Left hindlimb (tissue), 1 donor: ENCODE results near the gene ZCCHC7.
"Not testable (repeated sequence)": the region's sequence is repeated elsewhere in the genome, so short reads cannot be mapped to it uniquely, and the experiment has no call there.

ENCODE experiments used
- DNase-seq: peaks from one replicate; pipeline ENCODE4 v3.0.0-alpha.2; 2018

ZCCHC7 gene

DNA sequence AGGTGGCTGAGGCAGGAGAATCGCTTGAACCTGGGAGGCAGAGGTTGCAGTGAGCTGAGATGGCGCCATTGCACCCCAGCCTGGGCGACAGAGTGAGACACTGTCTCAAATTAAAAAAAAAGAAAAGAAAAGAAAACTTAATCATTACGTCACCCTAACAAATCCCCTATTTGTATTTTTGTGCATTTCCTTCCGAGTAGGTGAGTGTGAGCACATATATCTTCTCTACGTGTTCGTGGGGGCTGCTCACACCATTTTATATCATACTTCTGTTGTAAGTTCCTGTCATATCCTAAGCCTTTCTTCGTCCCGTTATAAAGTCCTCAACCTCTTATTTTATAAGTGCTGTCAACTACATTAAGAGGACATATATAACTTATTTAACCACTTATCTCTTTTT, 260.2 kb downstream of the ZCCHC7 start:
- no peak for DNase-seq

DNA sequence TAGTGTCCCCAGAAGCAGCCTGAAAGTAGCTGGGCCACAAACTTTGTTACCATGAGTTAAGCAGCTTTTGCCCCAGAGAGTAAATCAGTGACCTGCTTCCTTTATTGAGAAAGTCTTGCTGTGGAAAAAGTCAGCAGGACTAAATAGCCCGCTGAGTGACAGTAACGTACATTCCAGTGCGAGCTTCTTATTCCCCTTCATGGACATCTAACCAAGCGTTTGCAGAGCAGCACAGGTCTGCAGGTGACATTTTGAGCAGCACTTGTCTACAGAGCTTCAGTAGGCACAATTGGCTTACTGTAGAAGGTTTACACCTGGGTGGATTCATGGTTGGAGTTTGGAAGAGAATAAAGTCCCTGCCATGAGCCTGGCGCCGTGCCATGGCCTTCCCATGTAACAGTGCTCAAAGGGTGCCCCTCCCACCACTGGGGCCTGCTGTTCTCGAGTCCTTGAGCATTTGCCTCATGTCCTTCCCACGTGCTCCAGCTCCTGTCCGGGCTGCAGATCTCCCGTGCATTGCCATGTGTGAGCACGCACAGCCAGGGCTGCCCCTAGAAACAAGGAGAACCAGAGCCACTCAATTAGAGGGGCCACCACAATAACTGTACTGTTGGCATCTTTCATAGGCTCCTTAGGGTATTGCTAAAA, 260.8 kb downstream of the ZCCHC7 start:
- no peak for DNase-seq

GRCh38 chr9:37382161-37382981, 262.0 kb downstream of the ZCCHC7 start:
- no peak for DNase-seq

- DNase-seq, result no peak
These were observed 262.6 kb downstream of the ZCCHC7 start for GRCh38 chr9:37382982-37383357.

- no peak for DNase-seq
These were observed 263.0 kb downstream of the ZCCHC7 start for GRCh38 chr9:37383393-37383792.

GRCh38 chr9:37383876-37384746, 263.7 kb downstream of the ZCCHC7 start:
- DNase-seq, result no peak

DNA sequence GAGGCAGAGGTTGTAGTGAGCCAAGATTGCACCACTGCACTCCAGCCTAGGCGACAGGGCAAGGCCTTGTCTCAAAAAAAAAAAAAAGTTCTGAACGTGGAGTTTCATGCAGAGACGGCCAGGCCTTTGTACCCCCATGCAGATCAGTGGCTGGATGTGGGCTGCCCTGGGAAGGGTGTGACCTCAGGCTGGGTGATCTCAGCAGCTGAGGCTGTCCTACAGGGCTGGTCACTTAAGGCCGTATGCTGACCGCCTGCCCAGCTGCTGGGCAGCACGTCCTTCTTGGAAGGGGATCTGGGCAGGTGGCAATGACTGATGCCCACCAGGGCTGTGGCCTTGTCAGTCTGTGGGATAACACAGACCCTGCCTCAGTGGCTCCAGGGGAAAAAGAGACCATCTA, 264.9 kb downstream of the ZCCHC7 start:
- DNase-seq, result no peak

DNA sequence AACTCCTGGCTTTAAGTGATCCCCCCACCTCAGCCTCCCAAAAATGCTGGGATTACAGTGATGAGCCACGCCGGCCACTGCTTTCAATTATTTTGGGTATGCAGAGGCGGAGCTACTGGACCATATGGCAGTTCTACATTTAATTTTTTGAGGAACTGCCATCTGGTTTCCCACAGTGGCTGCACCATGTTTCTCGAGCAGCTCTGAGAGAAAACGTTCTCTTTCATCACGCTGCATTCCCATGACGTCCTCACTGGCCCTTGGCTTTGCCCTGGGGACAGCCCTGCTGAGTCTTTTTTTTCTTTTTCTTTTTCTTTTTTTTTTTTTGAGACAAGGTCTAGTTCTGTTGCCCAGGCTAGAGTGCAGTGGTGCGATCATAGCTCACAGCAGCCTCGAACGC, 266.6 kb downstream of the ZCCHC7 start:
- DNase-seq, result no peak

GRCh38 chr9:37390759-37391158, 270.4 kb downstream of the ZCCHC7 start:
- no peak for DNase-seq

DNA sequence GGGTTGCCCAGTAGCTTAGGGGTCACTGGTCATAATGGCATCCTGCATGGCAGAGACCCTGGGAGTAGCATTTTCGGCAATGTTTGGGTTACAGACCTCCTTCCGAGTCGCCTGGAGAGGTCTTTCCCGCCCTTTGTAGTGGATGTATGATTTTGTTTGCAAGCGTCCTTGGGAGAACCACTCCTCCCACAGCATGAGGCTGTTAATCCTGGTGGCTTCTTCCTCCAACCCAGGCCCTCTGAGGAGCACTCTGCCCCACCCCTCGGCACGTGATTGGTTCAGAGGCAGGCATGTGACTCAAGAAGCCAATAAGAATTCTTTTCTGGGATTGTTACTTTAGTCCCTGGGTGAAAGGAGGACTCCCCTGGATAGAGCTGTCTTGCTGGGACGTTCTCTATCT, 271.9 kb downstream of the ZCCHC7 start:
- DNase-seq, result no peak

- DNase-seq, result no peak
These were observed 274.9 kb downstream of the ZCCHC7 start for GRCh38 chr9:37395229-37395628.

DNA sequence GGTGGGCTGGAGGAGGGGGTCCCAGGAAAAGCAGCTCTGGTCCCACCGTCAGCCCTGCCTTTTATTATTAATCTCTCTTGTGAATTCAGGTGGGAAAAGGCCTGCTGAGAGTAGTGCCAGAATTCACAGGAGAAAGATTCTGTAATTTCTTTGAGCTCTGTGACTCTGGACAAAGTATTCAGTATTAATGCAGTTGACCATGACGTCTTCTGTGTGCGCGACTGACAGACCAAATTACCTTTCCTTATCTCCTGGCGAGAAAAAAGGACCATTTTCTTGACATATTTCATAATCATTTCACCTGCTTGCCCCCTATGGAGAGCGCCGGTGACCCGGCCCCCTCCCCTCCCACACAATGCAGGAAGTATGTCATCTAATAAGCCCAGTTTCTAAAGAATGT, 275.3 kb downstream of the ZCCHC7 start:
- DNase-seq, result no peak

DNA sequence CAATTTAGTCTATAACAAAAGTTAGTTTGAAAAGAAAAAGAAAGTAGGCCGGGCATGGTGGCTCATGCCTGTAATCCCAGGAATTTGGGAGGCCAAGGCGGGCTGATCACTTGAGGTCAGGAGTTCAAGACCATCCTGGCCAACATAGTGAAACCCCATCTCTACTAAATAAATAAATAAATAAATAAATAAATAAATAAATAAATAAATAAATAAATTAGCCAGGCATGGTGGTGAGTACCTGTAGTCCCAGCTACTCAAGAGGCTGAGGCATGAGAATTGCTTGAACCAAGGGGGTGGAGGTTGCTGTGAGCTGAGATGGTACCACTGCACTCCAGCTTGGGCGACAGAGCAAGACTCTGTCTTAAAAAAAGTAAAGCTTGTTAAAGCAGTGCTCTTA, 277.6 kb downstream of the ZCCHC7 start:
- DNase-seq, result not testable (repeated sequence)

GRCh38 chr9:37398464-37399025, 278.2 kb downstream of the ZCCHC7 start:
- no peak for DNase-seq

DNA sequence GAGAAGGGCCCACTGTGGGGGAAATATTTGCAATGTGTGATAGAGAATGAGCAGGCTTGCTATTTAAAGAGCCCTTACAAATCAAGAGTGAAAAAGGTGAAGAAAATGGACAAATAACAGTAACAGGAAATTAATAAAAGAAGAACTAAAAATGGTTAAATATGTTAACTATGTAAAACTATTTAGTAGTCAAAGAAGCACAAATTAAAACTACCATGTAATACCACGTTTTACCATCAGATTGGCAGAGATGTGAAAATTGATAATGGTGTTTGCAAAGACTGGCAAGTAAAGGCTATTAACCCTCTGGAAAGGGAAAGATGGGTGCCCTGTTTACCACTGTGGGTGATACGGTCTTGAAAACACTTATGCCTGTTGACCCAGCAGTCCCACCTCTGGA, 279.0 kb downstream of the ZCCHC7 start:
- DNase-seq, result no peak

DNA sequence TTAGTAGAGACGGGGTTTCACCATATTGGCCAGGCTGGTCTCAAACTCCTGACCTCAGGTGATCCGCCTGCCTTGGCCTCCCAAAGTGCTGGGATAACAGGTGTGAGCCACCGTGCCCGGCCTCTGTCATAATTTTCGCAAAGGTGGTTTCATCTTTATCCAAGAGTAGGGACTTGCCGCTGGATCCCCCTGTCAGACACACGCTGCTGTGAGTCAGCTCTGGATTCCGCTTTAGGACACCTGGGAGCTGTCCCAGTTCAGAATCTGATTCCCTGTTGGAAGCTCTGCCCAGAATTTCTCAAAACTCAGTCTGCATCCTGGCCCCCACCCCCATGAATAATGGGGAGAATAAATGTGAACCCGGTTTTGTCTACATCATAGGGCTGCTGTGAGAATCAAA, 284.2 kb downstream of the ZCCHC7 start:
- DNase-seq, result no peak

- no peak for DNase-seq
These were observed 285.0 kb downstream of the ZCCHC7 start for GRCh38 chr9:37405350-37405749.

GRCh38 chr9:37405764-37406380, 285.5 kb downstream of the ZCCHC7 start:
- no peak for DNase-seq

DNA sequence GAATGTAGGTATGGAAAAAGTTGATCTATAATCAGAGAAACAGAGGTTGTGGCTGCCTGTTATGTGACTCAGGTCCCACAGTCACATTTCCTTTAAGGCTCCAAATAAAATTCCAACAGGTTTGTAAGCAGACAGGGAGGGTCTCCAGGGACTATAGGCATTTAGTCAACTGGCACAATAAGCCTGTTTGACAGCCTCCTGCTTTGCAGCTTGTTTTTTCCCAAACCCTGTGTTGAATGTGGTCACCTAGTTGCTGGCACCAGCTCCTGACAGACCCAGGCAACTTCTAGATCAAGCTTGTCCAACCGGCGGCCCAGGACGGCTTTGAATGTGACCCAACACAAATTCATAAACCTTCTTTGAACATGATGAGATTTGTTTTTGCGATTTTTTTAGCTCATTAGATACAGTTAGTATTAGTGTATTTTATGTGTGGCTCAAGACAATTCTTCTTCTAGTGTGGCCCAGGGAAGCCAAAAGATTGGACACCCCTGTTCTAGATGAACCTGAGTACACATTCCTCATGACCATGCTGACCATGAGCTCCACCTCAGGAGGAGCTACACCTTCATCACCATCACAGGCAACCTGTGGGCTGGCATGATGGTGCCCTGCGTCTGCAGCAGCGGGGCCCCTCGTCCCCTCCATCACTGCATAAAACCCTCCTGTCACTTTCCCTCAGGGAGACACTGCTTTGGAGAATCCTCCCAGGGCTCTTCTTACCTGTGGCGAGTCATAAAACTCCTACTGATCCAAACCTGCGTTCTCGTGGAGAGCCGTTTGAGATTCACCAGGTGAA, 286.4 kb downstream of the ZCCHC7 start:
- no peak for DNase-seq

- no peak for DNase-seq
These were observed 287.1 kb downstream of the ZCCHC7 start for GRCh38 chr9:37407468-37407867.
